ENCODE data around the gene UQCRFS1.
"Not testable (repeated sequence)": the region's sequence is repeated elsewhere in the genome, so short reads cannot be mapped to it uniquely, and the experiment has no call there.

Gene UQCRFS1

GRCh38 chr19:29212356-29212647 is 649 bp downstream of the UQCRFS1 start:
- H3K9me3 ChIP-seq (ENCODE audit: control insufficient read depth, low read length): no peaks in the 10 kb centered on the region
- peaks cover 10% of the 10 kb centered on the region for H3K36me3 ChIP-seq (ENCODE audit: control insufficient read depth, insufficient read depth, low read length, severe bottlenecking)
- DNase-seq (ENCODE audit: low read depth): peak; percentile 48
- no peaks in the 10 kb centered on the region for H3K27me3 ChIP-seq (replicated peaks; ENCODE audit: control insufficient read depth, insufficient read depth, low read length)
- H3K4me3 ChIP-seq (ENCODE audit: low read length): peak overlapping the region; percentile 92
- peak overlapping the region; percentile 98 for H3K9ac ChIP-seq (ENCODE audit: low read length)
- peaks cover 22% of the 10 kb centered on the region for H3K4me1 ChIP-seq (ENCODE audit: control insufficient read depth, insufficient read depth, low read length)

- no peaks in the 10 kb centered on the region for H3K27me3 ChIP-seq (replicated peaks; ENCODE audit: control insufficient read depth, insufficient read depth, low read length)
- H3K4me3 ChIP-seq (ENCODE audit: low read length): peak overlapping the region; percentile 92
- H3K9ac ChIP-seq (ENCODE audit: low read length): peak overlapping the region; percentile 98
- H3K36me3 ChIP-seq (ENCODE audit: control insufficient read depth, insufficient read depth, low read length, severe bottlenecking): peaks cover 14% of the 10 kb centered on the region
- H3K9me3 ChIP-seq (ENCODE audit: control insufficient read depth, low read length): no peaks in the 10 kb centered on the region
- no peak for DNase-seq (ENCODE audit: low read depth)
- peaks cover 22% of the 10 kb centered on the region for H3K4me1 ChIP-seq (ENCODE audit: control insufficient read depth, insufficient read depth, low read length)
Observed at GRCh38 chr19:29211562-29212355, 1.2 kb downstream of the UQCRFS1 start.

- Histone ChIP-seq H3K36me3 (ENCODE audit: control insufficient read depth, insufficient read depth, low read length, severe bottlenecking) (peaks cover 21% of the 10 kb centered on the region), H3K4me1 (ENCODE audit: control insufficient read depth, insufficient read depth, low read length) (peaks cover 22% of the 10 kb centered on the region), H3K4me3 (ENCODE audit: low read length) (peak overlapping the region; percentile 92)
- not testable (repeated sequence) for H3K27me3 ChIP-seq (replicated peaks; ENCODE audit: control insufficient read depth, insufficient read depth, low read length); H3K9me3 ChIP-seq (ENCODE audit: control insufficient read depth, low read length); DNase-seq (ENCODE audit: low read depth); H3K9ac ChIP-seq (ENCODE audit: low read length)
Observed at GRCh38 chr19:29211041-29211440, 1.9 kb downstream of the UQCRFS1 start.

GRCh38 chr19:29210502-29210901 is 2.4 kb downstream of the UQCRFS1 start:
- not testable (repeated sequence) for H3K4me3 ChIP-seq (ENCODE audit: low read length); H3K27me3 ChIP-seq (replicated peaks; ENCODE audit: control insufficient read depth, insufficient read depth, low read length); H3K9ac ChIP-seq (ENCODE audit: low read length); H3K9me3 ChIP-seq (ENCODE audit: control insufficient read depth, low read length); DNase-seq (ENCODE audit: low read depth)
- Histone ChIP-seq H3K4me1 (ENCODE audit: control insufficient read depth, insufficient read depth, low read length) (peaks cover 22% of the 10 kb centered on the region), H3K36me3 (ENCODE audit: control insufficient read depth, insufficient read depth, low read length, severe bottlenecking) (peaks cover 27% of the 10 kb centered on the region)

- Histone ChIP-seq H3K36me3 (ENCODE audit: control insufficient read depth, insufficient read depth, low read length, severe bottlenecking) (peaks cover 35% of the 10 kb centered on the region), H3K4me1 (ENCODE audit: control insufficient read depth, insufficient read depth, low read length) (peaks cover 32% of the 10 kb centered on the region)
- not testable (repeated sequence) for DNase-seq (ENCODE audit: low read depth); H3K4me3 ChIP-seq (ENCODE audit: low read length); H3K27me3 ChIP-seq (replicated peaks; ENCODE audit: control insufficient read depth, insufficient read depth, low read length); H3K9me3 ChIP-seq (ENCODE audit: control insufficient read depth, low read length); H3K9ac ChIP-seq (ENCODE audit: low read length)
Observed at GRCh38 chr19:29207403-29208187, 5.4 kb downstream of the UQCRFS1 start.

- Histone ChIP-seq H3K36me3 (ENCODE audit: control insufficient read depth, insufficient read depth, low read length, severe bottlenecking) (peaks cover 35% of the 10 kb centered on the region), H3K9ac (ENCODE audit: low read length) (no peak overlapping the region), H3K4me1 (ENCODE audit: control insufficient read depth, insufficient read depth, low read length) (peaks cover 28% of the 10 kb centered on the region), H3K27me3 (replicated peaks; ENCODE audit: control insufficient read depth, insufficient read depth, low read length) (no peaks in the 10 kb centered on the region), H3K4me3 (ENCODE audit: low read length) (no peak overlapping the region), H3K9me3 (ENCODE audit: control insufficient read depth, low read length) (no peaks in the 10 kb centered on the region)
- DNase-seq (ENCODE audit: low read depth): no peak
Observed at GRCh38 chr19:29206453-29206852, 6.5 kb downstream of the UQCRFS1 start.

GRCh38 chr19:29202281-29202680 is 10.7 kb downstream of the UQCRFS1 start:
- Histone ChIP-seq H3K4me1 (ENCODE audit: control insufficient read depth, insufficient read depth, low read length) (peaks cover 15% of the 10 kb centered on the region), H3K9me3 (ENCODE audit: control insufficient read depth, low read length) (no peaks in the 10 kb centered on the region), H3K9ac (ENCODE audit: low read length) (no peak overlapping the region), H3K4me3 (ENCODE audit: low read length) (no peak overlapping the region), H3K27me3 (replicated peaks; ENCODE audit: control insufficient read depth, insufficient read depth, low read length) (no peaks in the 10 kb centered on the region), H3K36me3 (ENCODE audit: control insufficient read depth, insufficient read depth, low read length, severe bottlenecking) (peaks cover 25% of the 10 kb centered on the region)
- DNase-seq (ENCODE audit: low read depth): no peak

- Histone ChIP-seq H3K36me3 (ENCODE audit: control insufficient read depth, insufficient read depth, low read length, severe bottlenecking) (peaks cover 21% of the 10 kb centered on the region), H3K9me3 (ENCODE audit: control insufficient read depth, low read length) (no peaks in the 10 kb centered on the region), H3K4me1 (ENCODE audit: control insufficient read depth, insufficient read depth, low read length) (peaks cover 15% of the 10 kb centered on the region), H3K27me3 (replicated peaks; ENCODE audit: control insufficient read depth, insufficient read depth, low read length) (no peaks in the 10 kb centered on the region), H3K9ac (ENCODE audit: low read length) (no peak overlapping the region), H3K4me3 (ENCODE audit: low read length) (no peak overlapping the region)
- no peak for DNase-seq (ENCODE audit: low read depth)
Observed at GRCh38 chr19:29201855-29202254, 11.1 kb downstream of the UQCRFS1 start.

GRCh38 chr19:29194658-29195057 is 18.3 kb downstream of the UQCRFS1 start:
- H3K9me3 ChIP-seq (ENCODE audit: control insufficient read depth, low read length): no peaks in the 10 kb centered on the region
- H3K36me3 ChIP-seq (ENCODE audit: control insufficient read depth, insufficient read depth, low read length, severe bottlenecking): no peaks in the 10 kb centered on the region
- H3K27me3 ChIP-seq (replicated peaks; ENCODE audit: control insufficient read depth, insufficient read depth, low read length): no peaks in the 10 kb centered on the region
- H3K9ac ChIP-seq (ENCODE audit: low read length): no peak overlapping the region
- no peak for DNase-seq (ENCODE audit: low read depth)
- no peaks in the 10 kb centered on the region for H3K4me1 ChIP-seq (ENCODE audit: control insufficient read depth, insufficient read depth, low read length)
- H3K4me3 ChIP-seq (ENCODE audit: low read length): no peak overlapping the region

- H3K27me3 ChIP-seq (replicated peaks; ENCODE audit: control insufficient read depth, insufficient read depth, low read length): no peaks in the 10 kb centered on the region
- no peaks in the 10 kb centered on the region for H3K9me3 ChIP-seq (ENCODE audit: control insufficient read depth, low read length)
- no peak overlapping the region for H3K4me3 ChIP-seq (ENCODE audit: low read length)
- no peak overlapping the region for H3K9ac ChIP-seq (ENCODE audit: low read length)
- DNase-seq (ENCODE audit: low read depth): no peak
- no peaks in the 10 kb centered on the region for H3K36me3 ChIP-seq (ENCODE audit: control insufficient read depth, insufficient read depth, low read length, severe bottlenecking)
- peaks cover 12% of the 10 kb centered on the region for H3K4me1 ChIP-seq (ENCODE audit: control insufficient read depth, insufficient read depth, low read length)
Observed at GRCh38 chr19:29193155-29193554, 19.8 kb downstream of the UQCRFS1 start.

- DNase-seq (ENCODE audit: low read depth): no peak
- Histone ChIP-seq H3K9ac (ENCODE audit: low read length) (no peak overlapping the region), H3K4me3 (ENCODE audit: low read length) (no peak overlapping the region), H3K27me3 (replicated peaks; ENCODE audit: control insufficient read depth, insufficient read depth, low read length) (peaks cover 13% of the 10 kb centered on the region), H3K9me3 (ENCODE audit: control insufficient read depth, low read length) (no peaks in the 10 kb centered on the region), H3K36me3 (ENCODE audit: control insufficient read depth, insufficient read depth, low read length, severe bottlenecking) (no peaks in the 10 kb centered on the region), H3K4me1 (ENCODE audit: control insufficient read depth, insufficient read depth, low read length) (peaks cover 16% of the 10 kb centered on the region)
Observed at GRCh38 chr19:29191005-29191404, 21.9 kb downstream of the UQCRFS1 start.
